ENCODE measurements around the gene TFCP2. TPM values are rescaled to one million over a fixed set of nuclear protein-coding genes. Genes with fewer than 3 reads are reported as not detected.

TFCP2 gene
- total RNA-seq, 1 experiment from 2014 or later: 27.3 TPM

GRCh38 chr12:51049525-51049924, 123.4 kb downstream of the TFCP2 start:
- DNase-seq (no peak), ATAC-seq (no peak)
- Histone ChIP-seq H3K9ac (ENCODE audit: low read length) (peak overlapping the region; percentile 94), H3K4me1 (ENCODE audit: insufficient read depth, low read length) (peaks cover 12% of the 10 kb centered on the region), H3K9me3 (ENCODE audit: low read length) (no peaks in the 10 kb centered on the region), H3K79me2 (ENCODE audit: low read length) (peaks cover 32% of the 10 kb centered on the region), H3K4me2 (ENCODE audit: low read length) (peak overlapping the region; percentile 95), H3K27ac (ENCODE audit: low read length) (no peak overlapping the region), H3K9me2 (replicated peaks; ENCODE audit: low read length) (no peaks in the 10 kb centered on the region), H3K4me3 (ENCODE audit: low read length) (peak overlapping the region; percentile 88), H4K20me1 (ENCODE audit: low read length) (no peaks in the 10 kb centered on the region), H3K36me3 (ENCODE audit: low read depth, low read length) (peaks cover 18% of the 10 kb centered on the region), H3K27me3 (ENCODE audit: low read length) (no peaks in the 10 kb centered on the region), H2AFZ (ENCODE audit: low read length) (no peak overlapping the region), H3F3A (ENCODE audit: low read length, unreplicated experiment) (no peaks in the 10 kb centered on the region)
- BruUV-seq (replicated peaks): no TSS peak
- intact Hi-C loops (cut with micrococcal nuclease): loop anchor here (5.0 kb wide), 2 partner anchors 218 to 293 kb away; no protein-coding TSS in a partner anchor
- CTCF ChIA-PET: no interaction called here
- TF ChIP-seq EZH2phosphoT487 (IDR thresholded peaks at IDR 0.05; ENCODE audit: borderline replicate concordance, low read length) (no peak), CTCF (conservative IDR thresholded peaks at IDR 0.05; ENCODE audit: low read depth, low read length) (no peak), EZH2 (IDR thresholded peaks at IDR 0.05; ENCODE audit: low read length, unreplicated experiment) (no peak)
- POLR2A ChIA-PET (ENCODE audit: unreplicated experiment): no interaction called here

GRCh38 chr12:51048661-51049251, 124.2 kb downstream of the TFCP2 start:
- intact Hi-C loops (cut with micrococcal nuclease): loop anchor here (5.0 kb wide), 2 partner anchors 219 to 294 kb away; no protein-coding TSS in a partner anchor
- TSS peak; percentile 62 for BruUV-seq (replicated peaks)
- Histone ChIP-seq H4K20me1 (ENCODE audit: low read length) (no peaks in the 10 kb centered on the region), H3K4me1 (ENCODE audit: insufficient read depth, low read length) (peaks cover 12% of the 10 kb centered on the region), H3K9ac (ENCODE audit: low read length) (peak overlapping the region; percentile 94), H3F3A (ENCODE audit: low read length, unreplicated experiment) (no peaks in the 10 kb centered on the region), H3K79me2 (ENCODE audit: low read length) (peaks cover 32% of the 10 kb centered on the region), H3K4me3 (ENCODE audit: low read length) (peak overlapping the region; percentile 88), H2AFZ (ENCODE audit: low read length) (peak overlapping the region; percentile 24), H3K4me2 (ENCODE audit: low read length) (peak overlapping the region; percentile 95), H3K9me2 (replicated peaks; ENCODE audit: low read length) (no peaks in the 10 kb centered on the region), H3K27ac (ENCODE audit: low read length) (peak overlapping the region; percentile 42), H3K36me3 (ENCODE audit: low read depth, low read length) (peaks cover 11% of the 10 kb centered on the region; the same call in 1 of the 2 replicates), H3K9me3 (ENCODE audit: low read length) (no peaks in the 10 kb centered on the region), H3K27me3 (ENCODE audit: low read length) (no peaks in the 10 kb centered on the region)
- CTCF ChIA-PET: no interaction called here
- ATAC-seq (no peak), DNase-seq (no peak)
- POLR2A ChIA-PET (ENCODE audit: unreplicated experiment): interaction anchor here (0.6 to 1.0 kb wide), 2 partner anchors 29 to 292 kb away, joined by 3 to 4 read pairs; no protein-coding TSS in a partner anchor
- no peak for TF ChIP-seq EZH2 (IDR thresholded peaks at IDR 0.05; ENCODE audit: low read length, unreplicated experiment)
- no peak for TF ChIP-seq CTCF (conservative IDR thresholded peaks at IDR 0.05; ENCODE audit: low read depth, low read length)
- TF ChIP-seq EZH2phosphoT487 (IDR thresholded peaks at IDR 0.05; ENCODE audit: borderline replicate concordance, low read length): no peak
